Activated CD4-positive, alpha-beta T cell treated with anti-CD3 and anti-CD28 coated beads, Interleukin-2, amount 50 U/mL, for 48 hours (primary cell): ENCODE results near the gene ETFA.

Experiments used
- DNase-seq, 2 experiments: peaks; one replicate each; pipeline ENCODE4 v3.0.0-alpha.2; 2020

ETFA gene

GRCh38 chr15:76191539-76192244 lies 119.6 kb downstream of the ETFA start:
- no peak for DNase-seq

GRCh38 chr15:76190751-76191538 lies 120.3 kb downstream of the ETFA start:
- peak; percentile 82 to 84 for DNase-seq

DNA sequence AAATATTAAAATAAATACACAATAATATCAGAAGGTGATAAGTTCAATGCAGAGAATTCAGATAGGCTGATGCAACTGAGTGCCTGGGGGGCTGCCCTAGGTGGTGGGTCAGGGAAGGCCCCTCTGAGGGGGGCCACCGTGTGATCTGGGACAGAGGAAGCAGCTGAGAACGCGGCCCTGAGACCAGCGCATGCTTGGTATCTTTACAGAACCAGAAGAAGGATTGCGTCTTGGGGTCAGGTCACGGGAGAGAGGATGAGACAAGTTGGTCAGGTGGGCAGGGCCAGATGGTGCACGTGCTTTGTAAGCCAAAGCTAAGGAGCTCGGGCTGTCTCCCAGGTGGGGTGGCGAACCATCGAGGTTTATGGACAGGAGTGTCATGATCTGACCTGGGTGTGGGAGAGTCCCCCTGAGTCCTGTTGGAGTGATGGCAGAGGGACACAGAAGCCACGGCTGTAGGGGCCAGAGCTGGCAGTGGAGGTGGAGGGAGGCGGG lies 121.2 kb downstream of the ETFA start:
- no peak for DNase-seq

GRCh38 chr15:76189106-76189505 lies 122.2 kb downstream of the ETFA start:
- DNase-seq: no peak

DNA sequence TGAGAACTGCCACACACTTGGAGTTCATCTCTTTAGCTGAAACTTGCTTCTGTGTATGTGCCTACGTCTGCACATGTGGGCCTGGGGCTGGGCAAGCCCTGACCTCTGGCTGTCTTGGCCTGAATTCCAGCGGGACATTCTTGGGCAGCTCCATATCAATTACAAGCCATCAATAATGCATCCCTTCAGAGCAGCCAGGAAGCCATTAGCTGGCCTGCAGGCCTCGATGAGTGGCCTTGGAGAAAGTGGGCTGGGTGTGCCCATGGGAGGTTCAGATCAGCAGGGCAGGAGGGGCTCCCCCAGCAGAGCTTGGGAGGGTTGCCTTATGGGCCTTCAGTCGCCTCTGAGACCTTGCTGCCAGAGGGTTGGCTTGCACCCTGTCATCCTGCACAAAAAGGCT lies 124.1 kb downstream of the ETFA start:
- no peak for DNase-seq

DNA sequence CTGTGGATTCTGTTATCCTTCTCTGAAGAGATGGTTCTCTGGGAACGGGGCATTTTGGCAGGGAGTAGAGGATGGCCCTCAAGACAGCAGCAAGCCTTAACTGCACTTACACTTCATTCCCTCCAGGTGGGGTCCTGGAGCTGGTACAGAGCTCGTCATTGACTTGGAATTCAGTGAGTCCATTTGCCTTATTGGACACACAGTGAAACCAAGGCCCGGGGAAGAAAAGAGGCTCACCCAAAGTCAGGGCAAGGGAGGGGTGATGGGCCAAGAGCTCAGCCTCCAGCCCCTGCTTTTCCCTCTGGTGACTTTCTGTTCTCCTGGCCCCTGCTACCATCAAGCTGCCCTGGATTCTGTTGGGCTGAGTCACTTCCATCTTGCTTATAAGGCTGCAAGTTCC lies 125.6 kb downstream of the ETFA start:
- DNase-seq: peak in 1 of 2 experiments; percentile 29

- no peak for DNase-seq
Observed at GRCh38 chr15:76184650-76185035, 126.6 kb downstream of the ETFA start.

- no peak for DNase-seq
Observed at GRCh38 chr15:76183930-76184649, 127.2 kb downstream of the ETFA start.

- peak; percentile 20 to 53 for DNase-seq
Observed at GRCh38 chr15:76181705-76182107, 129.6 kb downstream of the ETFA start.

- no peak for DNase-seq
Observed at GRCh38 chr15:76180321-76180720, 130.9 kb downstream of the ETFA start.

GRCh38 chr15:76179023-76179422 lies 132.2 kb downstream of the ETFA start:
- DNase-seq: no peak

- DNase-seq: no peak
Observed at GRCh38 chr15:76178296-76179000, 132.8 kb downstream of the ETFA start.

DNA sequence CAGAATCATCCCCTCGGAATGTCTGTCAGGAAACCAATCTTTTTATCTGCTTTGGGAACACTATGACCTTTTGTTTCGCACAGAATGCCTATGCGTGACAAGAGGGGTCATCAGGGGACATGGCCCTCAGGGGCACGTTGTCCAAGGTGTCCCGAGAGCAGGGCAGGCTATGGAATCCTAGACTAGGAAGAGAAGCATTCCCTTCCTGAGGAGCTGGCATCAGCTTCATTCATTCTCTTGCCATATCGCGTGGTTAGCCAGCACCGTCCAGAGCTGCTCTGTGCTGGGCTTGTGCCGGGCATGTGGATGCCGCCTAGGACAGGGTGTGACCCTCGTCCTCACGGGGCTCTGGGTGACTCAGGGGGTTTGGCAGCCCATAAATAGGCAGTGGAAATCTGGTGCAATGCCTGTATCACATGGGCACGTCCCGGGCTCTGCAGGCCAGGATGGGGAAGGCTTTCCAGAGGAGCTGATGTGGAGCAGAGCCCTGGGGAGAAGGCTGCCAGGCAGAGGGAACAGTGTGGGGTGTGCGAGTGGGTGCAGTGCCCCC lies 133.7 kb downstream of the ETFA start:
- DNase-seq: no peak

- no peak for DNase-seq
Observed at GRCh38 chr15:76176487-76177085, 134.7 kb downstream of the ETFA start.

- DNase-seq: no peak
Observed at GRCh38 chr15:76176059-76176458, 135.2 kb downstream of the ETFA start.

GRCh38 chr15:76175442-76175841 lies 135.8 kb downstream of the ETFA start:
- no peak for DNase-seq

DNA sequence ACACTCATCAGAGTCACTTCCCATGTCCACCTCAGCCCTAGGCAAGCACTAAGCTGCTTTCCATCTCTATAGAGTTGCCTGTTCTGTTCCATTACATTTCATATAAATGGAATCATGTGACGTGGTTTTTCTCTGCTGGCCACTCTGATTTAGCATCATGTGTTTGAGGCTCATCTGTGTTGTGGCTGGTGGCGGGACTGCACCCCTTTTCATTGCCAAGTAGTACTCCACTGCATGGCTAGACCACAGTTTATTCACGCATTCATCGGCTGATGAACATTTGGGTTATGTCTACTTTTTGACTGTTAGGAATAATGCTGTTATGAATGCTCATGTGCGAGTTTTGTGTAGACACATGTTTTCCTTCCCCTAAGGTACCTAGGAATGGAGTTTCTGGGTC lies 136.6 kb downstream of the ETFA start:
- DNase-seq: no peak

GRCh38 chr15:76173317-76173834 lies 137.9 kb downstream of the ETFA start:
- no peak for DNase-seq

DNA sequence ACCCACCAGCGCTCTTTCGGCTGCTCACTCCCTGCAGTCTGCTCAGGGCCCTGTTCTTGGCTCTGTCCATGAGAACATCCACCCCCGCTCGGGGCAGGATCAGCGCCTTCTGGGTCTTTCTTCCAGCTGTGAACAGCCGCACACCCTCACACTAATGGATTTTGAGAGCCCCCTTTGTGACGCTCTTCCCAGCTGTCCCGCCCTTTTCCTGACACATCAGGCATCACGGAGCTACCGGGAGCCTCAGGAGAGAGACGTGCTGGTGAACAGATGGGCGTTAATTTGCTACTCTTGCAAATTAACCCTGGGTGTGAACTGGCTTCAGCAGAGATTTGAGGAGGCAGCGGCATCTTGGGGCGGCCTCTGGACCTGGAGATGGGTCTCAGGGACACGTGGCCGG lies 138.5 kb downstream of the ETFA start:
- no peak for DNase-seq

GRCh38 chr15:76169911-76170800 lies 141.1 kb downstream of the ETFA start:
- DNase-seq: no peak

DNA sequence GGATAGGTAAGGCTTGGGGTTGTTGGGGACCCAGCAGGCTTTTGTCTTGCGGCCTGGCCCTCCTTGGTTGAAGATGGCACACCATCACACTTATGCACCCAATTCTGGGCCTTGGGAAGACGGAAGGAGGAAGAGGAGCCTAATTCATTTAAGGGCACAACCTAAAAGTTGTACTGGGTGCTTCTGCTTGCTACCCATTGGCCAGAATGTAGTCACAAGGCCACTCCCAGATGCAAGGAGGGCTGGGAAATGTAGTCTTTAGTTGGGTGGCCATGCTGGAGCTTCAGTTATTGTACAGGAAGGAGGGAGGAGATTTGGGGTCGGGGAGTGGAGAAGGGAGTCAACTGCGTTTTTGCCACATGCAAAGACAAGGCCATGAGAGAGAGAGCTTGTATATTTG lies 142.3 kb downstream of the ETFA start:
- no peak for DNase-seq
